Uterus (tissue), 2 donors: ENCODE measurements around the gene CFHR1.

Experiments used
- CTCF ChIP-seq, 4 experiments: fragments of 200-600 bp in 2 of 4; fragments of 450-650 bp in 2 of 4; sonication (generic) in 2 of 4; IDR thresholded peaks; one replicate each; pipeline ENCODE4 v1.5.1; 2016 to 2019; ENCODE audit warnings: antibody characterized with exemption in 4 of 4, mild to moderate bottlenecking in 2 of 4, moderate library complexity in 1 of 4
- POLR2A ChIP-seq, 2 donors: fragments of 450-650 bp; IDR thresholded peaks; one replicate each; pipeline ENCODE4 v1.6.1; 2016; ENCODE audit warnings: antibody characterized with exemption in 2 of 2, mild to moderate bottlenecking in 1 of 2, moderate library complexity in 1 of 2

- TF ChIP-seq CTCF (IDR thresholded peaks at IDR 0.05) (no peak), POLR2A (IDR thresholded peaks at IDR 0.05) (no peak)
These were observed 56.4 kb downstream of the CFHR1 start for GRCh38 chr1:196875935-196876334.
